Bronchial epithelial cell (primary cell): ENCODE data around the gene SLC35F6. TPM values are rescaled to one million over a fixed set of nuclear protein-coding genes. Genes with fewer than 3 reads are reported as not detected.
"Not testable (repeated sequence)": the region's sequence is repeated elsewhere in the genome, so short reads cannot be mapped to it uniquely, and the experiment has no call there.

Experiments used
- DNase-seq: peaks from one replicate; pipeline ENCODE4 v3.0.0-alpha.2; 2010; ENCODE audit warnings: low read depth
- FAIRE-seq: peaks from 2 replicates; lab custom pipeline; 2011; peaks lifted over from hg19 to GRCh38; lab: Jason Lieb, UNC
- H3K27me3 ChIP-seq: 2 replicates; pipeline ENCODE4 v1.5.1; 2011; ENCODE audit warnings: low read length; ENCODE audit not compliant: control insufficient read depth, insufficient read depth
- H3K36me3 ChIP-seq: 2 replicates; pipeline ENCODE4 v1.5.1; 2011; ENCODE audit warnings: low read length; ENCODE audit not compliant: control insufficient read depth, insufficient read depth
- H3K4me3 ChIP-seq: 2 replicates; pipeline ENCODE4 v1.5.1; 2011; ENCODE audit warnings: mild to moderate bottlenecking, low read depth, low read length, control low read depth
- CTCF ChIP-seq: IDR thresholded peaks from 2 replicates; pipeline ENCODE4 v1.5.1; 2011; ENCODE audit warnings: mild to moderate bottlenecking, moderate library complexity, low read length, control low read depth, inconsistent platforms; ENCODE audit not compliant: insufficient read depth, severe bottlenecking
- total RNA-seq: library from RNA; depleted of rRNA; stranded (reverse); fragments of >200 nt; gene quantifications from 2 replicates; pipeline ENCODE4 v1.2.1, GENCODE V29; 2014

The SLC35F6 gene
- total RNA-seq, 1 donor from 2014 or later: 29.2 TPM

GRCh38 chr2:26754972-26755670 lies 9.0 kb upstream of the SLC35F6 start:
- no peak overlapping the region for H3K4me3 ChIP-seq
- H3K36me3 ChIP-seq: no peaks in the 10 kb centered on the region
- H3K27me3 ChIP-seq: no peaks in the 10 kb centered on the region
- TF ChIP-seq CTCF: no peak
- FAIRE-seq: no peak
- DNase-seq: no peak

- FAIRE-seq (no peak), DNase-seq (no peak)
- no peak for TF ChIP-seq CTCF
- H3K27me3 ChIP-seq: no peaks in the 10 kb centered on the region
- H3K4me3 ChIP-seq: no peak overlapping the region
- H3K36me3 ChIP-seq: no peaks in the 10 kb centered on the region
These were observed 7.7 kb upstream of the SLC35F6 start for GRCh38 chr2:26756337-26756736.

GRCh38 chr2:26757873-26758789 lies 6.0 kb upstream of the SLC35F6 start:
- TF ChIP-seq CTCF: no peak
- Histone ChIP-seq H3K27me3 (no peaks in the 10 kb centered on the region), H3K36me3 (no peaks in the 10 kb centered on the region), H3K4me3 (no peak overlapping the region)
- FAIRE-seq (peak; percentile 32), DNase-seq (peak; percentile 98)

- no peaks in the 10 kb centered on the region for H3K36me3 ChIP-seq
- FAIRE-seq: no peak
- H3K4me3 ChIP-seq: no peak overlapping the region
These were observed 5.2 kb upstream of the SLC35F6 start for GRCh38 chr2:26758790-26759321.

GRCh38 chr2:26759845-26760244 lies 4.2 kb upstream of the SLC35F6 start:
- Histone ChIP-seq H3K36me3 (no peaks in the 10 kb centered on the region), H3K4me3 (no peak overlapping the region), H3K27me3 (no peaks in the 10 kb centered on the region)
- FAIRE-seq: no peak
- no peak for DNase-seq
- TF ChIP-seq CTCF: no peak

More at GRCh38 chr2:26758790-26759321, 5.2 kb upstream of the SLC35F6 start:
- no peak for DNase-seq
- H3K27me3 ChIP-seq: no peaks in the 10 kb centered on the region
- TF ChIP-seq CTCF: no peak

- DNase-seq, FAIRE-seq, H3K36me3 ChIP-seq, H3K27me3 ChIP-seq, H3K4me3 ChIP-seq: not testable (repeated sequence)
These were observed 3.1 kb upstream of the SLC35F6 start for GRCh38 chr2:26760991-26761390.
